Ascending aorta (tissue), 2 donors: ENCODE results near the gene MTCL1. TPM values are rescaled to one million over a fixed set of nuclear protein-coding genes. Genes with fewer than 3 reads are reported as not detected.

Source experiments
- DNase-seq, 2 donors: peaks; one replicate each; pipeline ENCODE4 v3.0.0-alpha.2; 2019; ENCODE audit warnings: low spot score in 2 of 2
- H3K27ac ChIP-seq, 2 donors: fragments of 200-600 bp; sonication (generic); one replicate each; pipeline ENCODE4 v1.5.1; 2016 to 2017; ENCODE audit warnings: mild to moderate bottlenecking in 1 of 2
- H3K27me3 ChIP-seq: fragments of 200-600 bp; sonication (generic); one replicate; pipeline ENCODE4 v1.5.1; 2017
- H3K36me3 ChIP-seq, 2 donors: fragments of 200-600 bp; sonication (generic); one replicate each; pipeline ENCODE4 v1.5.1; 2016
- H3K4me1 ChIP-seq, 2 donors: fragments of 200-600 bp; sonication (generic); one replicate each; pipeline ENCODE4 v1.5.1; 2016 to 2017; ENCODE audit warnings: mild to moderate bottlenecking in 1 of 2
- H3K4me3 ChIP-seq, 2 donors: fragments of 200-600 bp; sonication (generic); one replicate each; pipeline ENCODE4 v1.5.1; 2016 to 2017; ENCODE audit warnings: mild to moderate bottlenecking in 1 of 2
- H3K9me3 ChIP-seq, 2 donors: fragments of 200-600 bp; sonication (generic); one replicate each; pipeline ENCODE4 v1.5.1; 2016
- CTCF ChIP-seq, 3 experiments: fragments of 200-600 bp in 2 of 3; fragments of 450-650 bp in 1 of 3; sonication (generic) in 2 of 3; IDR thresholded peaks; one replicate each; pipeline ENCODE4 v1.5.1; 2016 to 2019; ENCODE audit warnings: antibody characterized with exemption in 3 of 3, mild to moderate bottlenecking in 1 of 3, moderate library complexity in 1 of 3
- intact Hi-C: fragments of 100-400 bp; cut with DNase I; formaldehyde crosslinking; loops from one replicate; pipeline ENCODE4 v1.15.1; 2023
- total RNA-seq: library from RNA; depleted of rRNA; stranded (reverse); fragments of >200 nt; gene quantifications from one replicate; pipeline ENCODE4 v1.1.0, GENCODE V29; 2016

The MTCL1 gene
- total RNA-seq, 1 donor from 2014 or later, result 105 TPM

GRCh38 chr18:8808001-8808400 is 102.6 kb downstream of the MTCL1 start:
- Histone ChIP-seq H3K4me3 (no peak overlapping the region), H3K4me1 (no peaks in the 10 kb centered on the region), H3K36me3 (no peaks in the 10 kb centered on the region), H3K27ac (no peak overlapping the region), H3K9me3 (no peaks in the 10 kb centered on the region), H3K27me3 (no peaks in the 10 kb centered on the region)
- DNase-seq, result no peak
- no peak for TF ChIP-seq CTCF (IDR thresholded peaks at IDR 0.05)
- intact Hi-C loops, result no loop called here

- Histone ChIP-seq H3K27ac (no peak overlapping the region), H3K4me1 (no peaks in the 10 kb centered on the region), H3K36me3 (no peaks in the 10 kb centered on the region), H3K9me3 (no peaks in the 10 kb centered on the region), H3K27me3 (no peaks in the 10 kb centered on the region), H3K4me3 (no peak overlapping the region)
- TF ChIP-seq CTCF (IDR thresholded peaks at IDR 0.05), result no peak
- DNase-seq, result no peak
- intact Hi-C loops, result no loop called here
Measured at GRCh38 chr18:8809514-8809913, 104.2 kb downstream of the MTCL1 start.

GRCh38 chr18:8810157-8810556 is 104.8 kb downstream of the MTCL1 start:
- H3K36me3 ChIP-seq, result no peaks in the 10 kb centered on the region
- no peaks in the 10 kb centered on the region for H3K27me3 ChIP-seq
- intact Hi-C loops, result no loop called here
- DNase-seq, result no peak
- H3K9me3 ChIP-seq, result no peaks in the 10 kb centered on the region
- H3K4me3 ChIP-seq, result no peak overlapping the region
- H3K4me1 ChIP-seq, result no peaks in the 10 kb centered on the region
- TF ChIP-seq CTCF (IDR thresholded peaks at IDR 0.05), result no peak
- no peak overlapping the region for H3K27ac ChIP-seq

- DNase-seq, result no peak
- no peak overlapping the region for H3K4me3 ChIP-seq
- H3K9me3 ChIP-seq, result no peaks in the 10 kb centered on the region
- no peaks in the 10 kb centered on the region for H3K27me3 ChIP-seq
- no peak overlapping the region for H3K27ac ChIP-seq
- TF ChIP-seq CTCF (IDR thresholded peaks at IDR 0.05), result no peak
- no peaks in the 10 kb centered on the region for H3K36me3 ChIP-seq
- no peaks in the 10 kb centered on the region for H3K4me1 ChIP-seq
- intact Hi-C loops, result no loop called here
Measured at GRCh38 chr18:8811115-8811514, 105.8 kb downstream of the MTCL1 start.

- Histone ChIP-seq H3K36me3 (no peaks in the 10 kb centered on the region), H3K4me3 (no peak overlapping the region), H3K27ac (no peak overlapping the region), H3K9me3 (no peaks in the 10 kb centered on the region), H3K27me3 (no peaks in the 10 kb centered on the region), H3K4me1 (no peaks in the 10 kb centered on the region)
- TF ChIP-seq CTCF (IDR thresholded peaks at IDR 0.05), result no peak
- intact Hi-C loops, result no loop called here
- no peak for DNase-seq
Measured at GRCh38 chr18:8812631-8813030, 107.3 kb downstream of the MTCL1 start.

GRCh38 chr18:8813611-8814010 is 108.3 kb downstream of the MTCL1 start:
- Histone ChIP-seq H3K4me1 (no peaks in the 10 kb centered on the region), H3K4me3 (no peak overlapping the region), H3K9me3 (no peaks in the 10 kb centered on the region), H3K27me3 (no peaks in the 10 kb centered on the region), H3K27ac (no peak overlapping the region), H3K36me3 (no peaks in the 10 kb centered on the region)
- TF ChIP-seq CTCF (IDR thresholded peaks at IDR 0.05), result no peak
- DNase-seq, result no peak
- intact Hi-C loops, result no loop called here
